ENCODE measurements around the gene ETV7.
"Not testable (repeated sequence)": the region's sequence is repeated elsewhere in the genome, so short reads cannot be mapped to it uniquely, and the experiment has no call there.

ETV7 gene

GRCh38 chr6:36343109-36343680, 44.3 kb downstream of the ETV7 start:
- DNase-seq (ENCODE audit: low read depth in 1 of 2, low spot score in 1 of 2), result no peak

- peak; percentile 47 to 66 for DNase-seq (ENCODE audit: low read depth in 1 of 2, low spot score in 1 of 2)
Observed at GRCh38 chr6:36340618-36341454, 46.6 kb downstream of the ETV7 start.

- no peak for DNase-seq (ENCODE audit: low read depth in 1 of 2, low spot score in 1 of 2)
Observed at GRCh38 chr6:36340306-36340617, 47.2 kb downstream of the ETV7 start.

GRCh38 chr6:36339146-36339545, 48.3 kb downstream of the ETV7 start:
- no peak for DNase-seq (ENCODE audit: low read depth in 1 of 2, low spot score in 1 of 2)

- DNase-seq (ENCODE audit: low read depth in 1 of 2, low spot score in 1 of 2), result not testable (repeated sequence)
Observed at GRCh38 chr6:36338223-36338622, 49.2 kb downstream of the ETV7 start.

GRCh38 chr6:36337814-36338213, 49.7 kb downstream of the ETV7 start:
- no peak for DNase-seq (ENCODE audit: low read depth in 1 of 2, low spot score in 1 of 2)

GRCh38 chr6:36336779-36337241, 50.7 kb downstream of the ETV7 start, which contains the start of gene BNIP5:
TSS of gene BNIP5 (minus strand) at chr6:36336888. CDS start at chr6:36330690, 6,198 bp downstream.
- DNase-seq (ENCODE audit: low read depth in 1 of 2, low spot score in 1 of 2), result no peak

GRCh38 chr6:36336208-36336710, 51.2 kb downstream of the ETV7 start:
- no peak for DNase-seq (ENCODE audit: low read depth in 1 of 2, low spot score in 1 of 2)

- DNase-seq (ENCODE audit: low read depth in 1 of 2, low spot score in 1 of 2), result no peak
Observed at GRCh38 chr6:36335465-36336207, 51.8 kb downstream of the ETV7 start.

- no peak for DNase-seq (ENCODE audit: low read depth in 1 of 2, low spot score in 1 of 2)
Observed at GRCh38 chr6:36334832-36335459, 52.5 kb downstream of the ETV7 start.

- DNase-seq (ENCODE audit: low read depth in 1 of 2, low spot score in 1 of 2), result no peak
Observed at GRCh38 chr6:36333931-36334725, 53.3 kb downstream of the ETV7 start.

- DNase-seq (ENCODE audit: low read depth in 1 of 2, low spot score in 1 of 2), result no peak
Observed at GRCh38 chr6:36333171-36333895, 54.1 kb downstream of the ETV7 start.

- no peak for DNase-seq (ENCODE audit: low read depth in 1 of 2, low spot score in 1 of 2)
Observed at GRCh38 chr6:36331381-36331780, 56.1 kb downstream of the ETV7 start.

- no peak for DNase-seq (ENCODE audit: low read depth in 1 of 2, low spot score in 1 of 2)
Observed at GRCh38 chr6:36330366-36330765, 57.1 kb downstream of the ETV7 start.

- DNase-seq (ENCODE audit: low read depth in 1 of 2, low spot score in 1 of 2), result no peak
Observed at GRCh38 chr6:36329798-36330291, 57.6 kb downstream of the ETV7 start.

GRCh38 chr6:36328600-36328999, 58.9 kb downstream of the ETV7 start:
- no peak for DNase-seq (ENCODE audit: low read depth in 1 of 2, low spot score in 1 of 2)

GRCh38 chr6:36327919-36328236, 59.6 kb downstream of the ETV7 start:
- DNase-seq (ENCODE audit: low read depth in 1 of 2, low spot score in 1 of 2), result no peak

GRCh38 chr6:36327226-36327918, 60.1 kb downstream of the ETV7 start:
- no peak for DNase-seq (ENCODE audit: low read depth in 1 of 2, low spot score in 1 of 2)

GRCh38 chr6:36326356-36326995, 61.0 kb downstream of the ETV7 start:
- DNase-seq (ENCODE audit: low read depth in 1 of 2, low spot score in 1 of 2), result no peak
